GM21381 (cell line): Measurements from ENCODE around the gene NOTUM.
A peak's percentile ranks its signal among the peaks of the same experiment; 100 is the strongest.

Experiments used
- ATAC-seq: cut with Tn5 transposase; IDR thresholded peaks from one replicate; pipeline ENCODE4 v1.9.1; 2021; ENCODE audit warnings: mild to moderate bottlenecking, moderate library complexity; ENCODE audit not compliant: unreplicated experiment

Gene NOTUM

GRCh38 chr17:81940538-81941483 is 20.2 kb downstream of the NOTUM start:
- ATAC-seq, result no peak

- no peak for ATAC-seq
Measured at GRCh38 chr17:81939881-81940385, 21.1 kb downstream of the NOTUM start.

GRCh38 chr17:81939218-81939617 is 21.8 kb downstream of the NOTUM start:
- ATAC-seq, result no peak

- ATAC-seq, result no peak
Measured at GRCh38 chr17:81935709-81936084, 25.3 kb downstream of the NOTUM start.

- no peak for ATAC-seq
Measured at GRCh38 chr17:81934850-81935708, 25.9 kb downstream of the NOTUM start.

- no peak for ATAC-seq
Measured at GRCh38 chr17:81934098-81934757, 26.8 kb downstream of the NOTUM start.

- ATAC-seq, result no peak
Measured at GRCh38 chr17:81933178-81933699, 27.7 kb downstream of the NOTUM start.

GRCh38 chr17:81932333-81932983 is 28.5 kb downstream of the NOTUM start:
- no peak for ATAC-seq

GRCh38 chr17:81931557-81932332 is 29.2 kb downstream of the NOTUM start:
- no peak for ATAC-seq

- no peak for ATAC-seq
Measured at GRCh38 chr17:81931189-81931556, 29.8 kb downstream of the NOTUM start.

- ATAC-seq, result no peak
Measured at GRCh38 chr17:81930142-81931125, 30.6 kb downstream of the NOTUM start.

GRCh38 chr17:81929253-81930141 is 31.5 kb downstream of the NOTUM start:
- ATAC-seq, result no peak

GRCh38 chr17:81928544-81929252 is 32.3 kb downstream of the NOTUM start:
- no peak for ATAC-seq

GRCh38 chr17:81927653-81928543 is 33.1 kb downstream of the NOTUM start, which contains the start of gene MAFG:
Gene MAFG (minus strand): TSS chr17:81927735. CDS start chr17:81923185, 4,550 bp downstream.
- peak; percentile 59 for ATAC-seq

- ATAC-seq, result peak; percentile 12
Measured at GRCh38 chr17:81927152-81927652, 33.8 kb downstream of the NOTUM start.
